Muscle layer of duodenum (tissue), 2 donors: ENCODE data around the gene TSFM.
A peak's percentile ranks its signal among the peaks of the same experiment; 100 is the strongest.

Source experiments
- H3K27ac ChIP-seq: one replicate; pipeline ENCODE4 v1.7.0; 2013; ENCODE audit warnings: mild to moderate bottlenecking, low read length
- H3K27me3 ChIP-seq: one replicate; pipeline ENCODE4 v1.7.0; 2013; ENCODE audit warnings: low read depth, mild to moderate bottlenecking, control low read depth, low read length
- H3K36me3 ChIP-seq, 2 donors: one replicate each; pipeline ENCODE4 v1.7.0; 2013; ENCODE audit warnings: low read length in 2 of 2, control low read depth in 1 of 2, mild to moderate bottlenecking in 1 of 2; ENCODE audit not compliant: insufficient read depth in 2 of 2, control insufficient read depth in 1 of 2
- H3K4me1 ChIP-seq, 2 donors: one replicate each; pipeline ENCODE4 v1.7.0; 2013; ENCODE audit warnings: low read length in 2 of 2, mild to moderate bottlenecking in 2 of 2, control low read depth in 1 of 2, moderate library complexity in 1 of 2; ENCODE audit not compliant: insufficient read depth in 2 of 2, control insufficient read depth in 1 of 2
- H3K4me3 ChIP-seq, 2 donors: one replicate each; pipeline ENCODE4 v1.7.0; 2013; ENCODE audit warnings: low read length in 2 of 2, low read depth in 1 of 2, mild to moderate bottlenecking in 1 of 2
- H3K9me3 ChIP-seq, 2 donors: one replicate each; pipeline ENCODE4 v1.7.0; 2013; ENCODE audit warnings: low read length in 2 of 2, control low read depth in 1 of 2, mild to moderate bottlenecking in 1 of 2; ENCODE audit not compliant: control insufficient read depth in 1 of 2
- donor health status: healthy.

Gene TSFM

GRCh38 chr12:57832966-57833365 is 50.4 kb downstream of the TSFM start:
- Histone ChIP-seq H3K27ac (peak overlapping the region; percentile 31), H3K27me3 (no peaks in the 10 kb centered on the region), H3K9me3 (no peaks in the 10 kb centered on the region), H3K4me1 (peaks cover 61 to 90% of the 10 kb centered on the region in 2 donors), H3K4me3 (peak overlapping the region in 1 of 2 donors; percentile 16), H3K36me3 (peaks cover 15 to 18% of the 10 kb centered on the region in 2 donors)

GRCh38 chr12:57833672-57834071 is 51.1 kb downstream of the TSFM start:
- H3K36me3 ChIP-seq = peaks cover 9 to 11% of the 10 kb centered on the region in 2 donors
- peaks cover 68 to 97% of the 10 kb centered on the region in 2 donors for H3K4me1 ChIP-seq
- peak overlapping the region; percentile 31 for H3K27ac ChIP-seq
- no peaks in the 10 kb centered on the region for H3K9me3 ChIP-seq
- H3K27me3 ChIP-seq = no peaks in the 10 kb centered on the region
- peak overlapping the region in 1 of 2 donors; percentile 16 for H3K4me3 ChIP-seq

- Histone ChIP-seq H3K27me3 (no peaks in the 10 kb centered on the region), H3K36me3 (peaks cover 3 to 5% of the 10 kb centered on the region in 2 donors), H3K4me1 (peaks cover 72 to 98% of the 10 kb centered on the region in 2 donors), H3K4me3 (no peak overlapping the region), H3K9me3 (no peaks in the 10 kb centered on the region), H3K27ac (peak overlapping the region; percentile 25)
Measured at GRCh38 chr12:57834086-57834876, 51.7 kb downstream of the TSFM start.

- Histone ChIP-seq H3K9me3 (no peaks in the 10 kb centered on the region), H3K27me3 (no peaks in the 10 kb centered on the region), H3K36me3 (no peaks in the 10 kb centered on the region), H3K4me3 (peak overlapping the region; percentile 34 to 38), H3K4me1 (peaks cover 77 to 99% of the 10 kb centered on the region in 2 donors), H3K27ac (peak overlapping the region; percentile 78)
Measured at GRCh38 chr12:57835366-57836288, 53.0 kb downstream of the TSFM start.

GRCh38 chr12:57836442-57837375 is 54.1 kb downstream of the TSFM start:
- Histone ChIP-seq H3K36me3 (no peaks in the 10 kb centered on the region), H3K27ac (peak overlapping the region; percentile 78), H3K4me3 (peak overlapping the region; percentile 34 to 38), H3K4me1 (peaks cover 83 to 99% of the 10 kb centered on the region in 2 donors), H3K9me3 (no peaks in the 10 kb centered on the region), H3K27me3 (no peaks in the 10 kb centered on the region)

GRCh38 chr12:57837864-57838562 is 55.4 kb downstream of the TSFM start:
- Histone ChIP-seq H3K4me1 (peaks cover 88 to 99% of the 10 kb centered on the region in 2 donors), H3K27ac (peak overlapping the region; percentile 35), H3K36me3 (peaks cover 0 to 6% of the 10 kb centered on the region in 2 donors), H3K9me3 (no peaks in the 10 kb centered on the region), H3K4me3 (peak overlapping the region; percentile 30 to 34), H3K27me3 (no peaks in the 10 kb centered on the region)

DNA sequence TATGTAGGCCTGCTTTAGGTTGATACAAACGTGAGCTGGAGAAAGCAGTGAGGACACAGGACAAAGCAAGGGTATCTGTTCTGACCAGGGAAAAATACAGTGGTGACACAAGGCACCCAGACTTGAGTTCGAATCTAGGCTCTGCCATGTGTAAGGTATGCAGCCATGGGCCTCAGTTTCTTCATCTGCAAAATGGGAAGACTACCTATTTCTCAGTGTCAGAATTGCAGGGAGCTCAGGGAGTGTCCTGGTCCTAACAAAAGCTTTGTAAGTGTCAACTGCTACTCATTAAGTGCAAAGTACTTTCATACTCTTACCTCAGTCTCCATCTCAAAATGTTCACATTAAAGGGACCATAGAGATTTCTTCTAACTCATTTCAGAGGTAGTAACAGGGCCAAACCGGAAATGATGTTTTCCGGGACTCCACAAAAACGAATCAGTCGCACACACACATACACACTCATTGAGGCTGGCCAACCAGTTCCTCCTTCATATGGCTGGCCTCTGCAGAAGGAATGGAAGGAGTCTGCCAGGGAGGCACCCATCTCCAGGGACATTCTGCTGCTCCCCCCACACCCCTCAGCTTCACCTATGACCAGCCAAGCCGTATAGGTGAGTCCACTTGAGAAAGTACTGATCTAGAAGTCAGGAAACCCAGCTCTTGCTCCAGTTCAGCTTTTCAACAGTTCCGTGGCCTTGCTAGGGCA is 56.2 kb downstream of the TSFM start:
- Histone ChIP-seq H3K27me3 (no peaks in the 10 kb centered on the region), H3K9me3 (no peaks in the 10 kb centered on the region), H3K36me3 (peaks cover 0 to 6% of the 10 kb centered on the region in 2 donors), H3K4me3 (peak overlapping the region; percentile 2 to 30), H3K4me1 (peaks cover 84 to 99% of the 10 kb centered on the region in 2 donors), H3K27ac (peak overlapping the region; percentile 35)

- Histone ChIP-seq H3K27ac (peak overlapping the region; percentile 53), H3K27me3 (no peaks in the 10 kb centered on the region), H3K4me3 (peak overlapping the region in 1 of 2 donors; percentile 82)
Measured at GRCh38 chr12:57839996-57840395, 57.4 kb downstream of the TSFM start.

DNA sequence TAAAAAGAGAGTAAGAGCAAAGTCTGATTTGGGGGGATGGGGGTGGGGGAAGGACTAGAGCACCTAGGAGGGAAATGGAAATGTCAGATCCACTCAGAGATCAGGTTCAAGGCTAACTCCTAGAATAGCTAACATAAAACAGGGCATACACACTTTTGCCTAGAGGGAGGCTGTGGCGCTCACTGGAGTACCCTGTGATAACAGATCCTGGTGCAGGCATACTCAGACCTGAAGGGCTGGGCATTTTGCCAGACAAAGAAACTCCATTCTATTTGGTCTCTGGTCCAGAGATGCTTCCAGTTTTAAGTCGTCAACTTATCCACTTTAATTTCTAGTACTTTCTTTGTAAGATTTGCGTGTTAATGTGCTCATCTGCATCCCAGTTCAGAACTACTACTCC is 58.1 kb downstream of the TSFM start:
- H3K9me3 ChIP-seq = no peaks in the 10 kb centered on the region
- H3K27me3 ChIP-seq = no peaks in the 10 kb centered on the region
- H3K4me1 ChIP-seq = peaks cover 73 to 82% of the 10 kb centered on the region in 2 donors
- peak overlapping the region; percentile 6 to 82 for H3K4me3 ChIP-seq
- H3K27ac ChIP-seq = peak overlapping the region; percentile 53
- peaks cover 0 to 7% of the 10 kb centered on the region in 2 donors for H3K36me3 ChIP-seq

More at GRCh38 chr12:57839996-57840395, 57.4 kb downstream of the TSFM start:
- Histone ChIP-seq H3K9me3 (no peaks in the 10 kb centered on the region), H3K36me3 (peaks cover 0 to 6% of the 10 kb centered on the region in 2 donors), H3K4me1 (peaks cover 79 to 89% of the 10 kb centered on the region in 2 donors)
